GM19193 (cell line): ENCODE results near the gene MYLK4.

Experiments
- POLR2A ChIP-seq: IDR thresholded peaks from 4 replicates; pipeline ENCODE4 v1.6.1; 2011; ENCODE audit not compliant: insufficient read depth, insufficient read length; ENCODE audit errors: extremely low read depth

The MYLK4 gene

DNA sequence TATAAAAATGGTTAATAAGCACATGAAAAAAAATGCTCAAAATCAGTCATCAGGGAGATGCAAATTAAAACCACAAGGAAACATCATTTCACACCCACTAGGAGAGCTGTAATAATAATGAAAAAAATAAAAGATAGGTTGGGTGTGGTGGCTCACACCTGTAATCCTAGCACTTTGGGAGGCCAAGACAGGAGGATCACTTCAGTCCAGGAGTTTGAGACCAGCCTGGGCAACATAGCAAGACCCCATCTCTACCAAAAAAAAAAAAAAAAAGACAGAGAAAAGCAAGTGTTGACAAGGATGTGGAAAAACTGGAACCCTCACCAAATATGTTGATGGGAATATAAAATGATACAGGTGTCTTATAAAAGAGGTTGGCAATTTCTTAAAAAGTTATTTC, 3.0 kb upstream of the MYLK4 start:
- no peak for TF ChIP-seq POLR2A

DNA sequence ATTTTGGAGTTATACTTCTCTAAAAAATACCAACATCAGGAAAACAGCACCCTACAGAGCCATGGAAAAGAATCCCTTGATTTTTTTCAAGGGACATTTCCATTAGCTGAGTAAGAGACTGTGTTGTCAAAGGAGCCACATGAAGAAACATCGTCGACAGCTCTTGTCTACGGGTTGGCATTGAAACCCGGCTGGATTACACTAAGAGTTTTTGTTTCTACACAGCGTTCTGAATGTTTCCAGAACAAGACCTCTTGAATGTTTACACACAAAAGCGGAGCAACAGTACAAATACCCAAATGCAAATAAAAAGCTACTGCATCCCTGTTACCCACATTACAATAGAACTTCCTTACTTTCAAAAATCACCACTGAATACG, 2.4 kb upstream of the MYLK4 start:
- no peak for TF ChIP-seq POLR2A

DNA sequence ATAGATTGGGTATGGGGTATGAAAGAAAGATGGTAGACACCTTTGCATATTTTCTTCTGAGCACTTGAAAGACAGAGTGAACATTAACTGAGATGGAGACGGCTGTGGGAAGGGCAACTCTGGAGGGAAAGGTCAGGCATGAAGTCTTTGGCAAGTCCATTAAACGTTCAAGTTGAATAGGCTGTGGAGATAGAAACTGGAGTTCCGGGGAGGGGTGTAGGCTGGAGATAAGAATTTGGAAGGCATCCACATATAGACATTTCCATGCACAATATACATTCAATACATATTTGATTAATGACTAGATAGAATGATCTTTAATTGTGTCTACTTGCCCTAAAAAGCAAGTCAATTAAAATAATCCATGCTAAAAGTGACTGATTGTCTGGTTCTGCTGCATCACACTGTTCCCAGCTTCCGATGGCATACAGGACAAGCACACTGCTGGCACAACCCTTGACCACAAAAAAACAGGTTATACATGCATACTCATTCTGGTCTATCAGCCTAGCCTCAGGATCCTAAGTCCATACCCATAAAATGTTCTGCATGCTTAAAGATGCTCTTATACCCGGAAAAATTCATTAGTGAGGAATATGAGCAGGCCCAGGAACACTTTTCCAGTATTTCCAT, 1.9 kb upstream of the MYLK4 start:
- TF ChIP-seq POLR2A: no peak

DNA sequence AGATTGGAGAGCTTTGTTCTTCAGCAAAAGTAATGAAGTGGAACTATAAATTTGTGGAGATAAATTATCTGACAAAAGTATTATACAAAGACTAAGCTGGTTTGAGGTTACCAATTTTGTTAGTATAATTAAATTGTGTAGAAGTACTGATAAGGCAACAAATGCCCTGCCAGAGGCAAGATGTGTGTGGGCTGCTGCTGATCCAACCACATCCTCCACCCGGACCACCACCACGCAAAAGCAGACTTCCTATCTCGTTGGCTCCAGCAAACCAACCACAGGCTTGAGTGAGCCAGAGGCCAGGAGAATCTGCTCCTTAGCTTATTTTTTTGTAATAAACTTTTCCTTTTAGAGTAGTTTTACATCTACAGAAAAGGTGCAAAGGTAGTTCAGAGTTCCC, 1.1 kb upstream of the MYLK4 start:
- TF ChIP-seq POLR2A: no peak

DNA sequence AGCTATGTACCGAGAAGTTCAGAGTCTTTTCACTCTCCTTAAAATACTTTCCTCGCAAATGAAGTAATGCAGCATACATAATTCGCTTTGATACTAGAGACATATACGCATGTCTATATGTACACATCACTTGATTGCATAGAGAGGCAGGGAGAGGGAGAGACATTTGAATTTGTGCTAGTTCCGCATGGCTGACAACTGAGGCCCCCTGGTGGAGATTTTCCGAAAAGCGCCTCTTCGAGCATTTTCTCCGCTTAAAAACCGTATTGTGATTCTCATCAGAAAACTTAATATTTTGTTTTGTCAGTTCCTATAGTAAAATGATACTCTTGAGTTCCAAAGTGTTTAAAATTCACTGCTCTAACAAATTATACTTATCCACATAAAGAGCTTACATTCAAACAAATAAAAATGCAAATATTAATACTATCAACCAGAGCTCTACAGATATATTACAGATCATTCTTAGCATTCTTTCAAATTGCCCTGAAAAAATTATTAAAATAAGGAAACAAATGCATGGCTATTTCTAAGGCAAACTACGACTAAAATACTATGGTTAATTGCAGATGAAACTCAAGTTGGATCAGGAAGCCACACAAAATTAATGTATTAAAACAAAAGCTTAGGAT, 637 bp downstream of the MYLK4 start:
- no peak for TF ChIP-seq POLR2A

DNA sequence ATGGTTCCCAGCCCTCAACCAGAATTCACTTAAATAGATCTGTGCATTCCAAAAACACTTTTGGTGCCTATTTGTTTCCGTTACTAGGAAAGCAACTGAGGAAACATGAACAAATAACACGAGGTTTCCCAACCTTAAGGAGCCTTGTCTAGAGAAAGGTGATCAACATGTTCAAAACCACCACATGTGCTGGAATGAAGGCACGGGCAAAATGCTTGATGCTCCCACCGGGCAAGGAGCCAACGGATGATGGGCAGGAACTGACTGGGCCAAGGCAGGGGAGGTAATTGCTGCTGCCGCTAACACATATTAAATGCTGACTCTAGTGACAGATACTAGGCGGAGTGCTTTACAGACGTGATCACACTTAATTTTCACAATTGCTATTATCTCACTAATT, 2.5 kb downstream of the MYLK4 start:
- TF ChIP-seq POLR2A: no peak

DNA sequence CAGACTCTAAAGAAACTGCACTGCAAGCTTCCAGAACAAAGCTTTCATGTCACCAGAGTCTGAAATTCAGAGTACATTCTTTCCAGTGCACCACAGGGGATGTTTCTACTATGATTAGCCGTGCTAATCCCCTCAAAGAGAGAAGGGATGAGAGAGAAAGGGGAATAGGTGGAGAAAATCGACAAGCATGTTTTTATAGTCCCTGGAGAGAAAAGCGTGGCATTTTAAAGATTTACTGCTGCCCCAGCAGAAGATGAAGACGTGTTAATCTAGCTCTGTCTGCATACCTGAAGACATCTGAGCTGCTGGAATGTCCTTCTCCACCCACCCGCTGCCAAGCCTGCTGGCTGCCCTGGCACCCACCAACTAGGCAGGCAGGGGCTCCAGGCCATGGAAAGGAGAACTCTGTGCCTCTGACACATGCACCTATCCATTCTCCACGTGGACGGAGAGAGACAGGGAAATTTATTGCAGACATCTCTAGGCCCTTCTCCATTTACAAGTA, 4.1 kb downstream of the MYLK4 start:
- TF ChIP-seq POLR2A: no peak

DNA sequence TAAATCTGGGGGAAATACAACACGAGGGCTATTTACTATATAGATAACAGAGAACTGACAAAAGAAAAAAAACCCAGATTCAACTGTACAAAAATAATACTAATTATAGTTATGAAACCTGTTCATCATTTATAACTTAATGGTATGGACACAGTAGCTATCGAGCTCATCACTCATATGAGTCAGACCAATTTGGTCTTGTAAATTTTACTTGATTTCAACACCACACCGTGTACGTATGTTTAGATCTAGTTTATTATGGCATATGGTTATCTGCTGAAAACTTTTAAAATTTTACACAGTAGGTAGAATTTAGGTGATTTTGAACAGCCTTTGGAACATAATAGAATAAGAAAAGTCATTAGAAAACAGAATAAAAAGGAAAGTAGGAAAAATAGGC, 5.5 kb downstream of the MYLK4 start:
- TF ChIP-seq POLR2A: no peak

DNA sequence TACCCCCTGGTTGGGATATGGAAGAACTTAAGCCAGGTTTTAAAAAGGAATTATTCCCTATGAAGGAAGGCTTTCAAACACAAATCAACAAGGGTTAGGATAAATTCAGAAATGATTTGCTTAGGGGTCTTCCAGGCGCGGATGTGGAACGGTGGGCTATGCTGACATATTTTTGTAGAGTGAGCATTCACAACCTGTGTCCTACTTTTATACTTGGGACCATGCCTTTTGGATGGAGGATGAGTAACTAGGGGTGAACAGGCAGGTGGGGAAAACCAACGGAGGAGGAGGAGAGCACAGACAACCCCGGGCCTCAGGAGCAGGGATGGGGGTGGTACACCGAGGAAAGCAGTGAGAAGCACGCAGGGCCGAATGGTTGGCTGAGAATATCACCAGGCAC, 5.9 kb downstream of the MYLK4 start:
- TF ChIP-seq POLR2A: no peak

DNA sequence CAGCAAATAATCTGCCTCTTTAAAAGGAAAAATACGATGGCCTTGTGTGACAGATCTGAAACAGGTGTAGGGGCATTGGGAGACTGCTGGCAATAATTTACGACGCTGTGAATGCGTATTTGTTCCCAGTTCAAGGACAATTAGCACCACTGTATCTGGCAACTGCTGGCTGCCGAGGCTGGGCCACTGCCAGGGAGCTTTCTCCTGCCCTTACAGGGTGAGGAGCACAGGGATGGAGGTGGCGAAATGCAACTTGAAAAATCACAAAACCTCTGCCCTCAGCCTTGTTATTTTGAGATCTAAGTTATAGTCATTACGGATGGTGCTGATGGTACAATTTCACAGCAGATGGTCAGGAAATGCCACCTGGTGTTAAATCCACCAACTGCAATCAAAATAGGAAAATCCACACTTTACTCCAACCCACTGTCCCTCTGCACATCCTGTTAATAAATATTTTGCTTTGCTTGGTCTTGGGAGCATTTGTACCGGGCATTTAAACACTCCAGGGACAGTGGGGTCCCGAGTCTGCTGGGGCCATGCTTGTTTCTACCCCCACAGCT, 6.4 kb downstream of the MYLK4 start:
- no peak for TF ChIP-seq POLR2A

DNA sequence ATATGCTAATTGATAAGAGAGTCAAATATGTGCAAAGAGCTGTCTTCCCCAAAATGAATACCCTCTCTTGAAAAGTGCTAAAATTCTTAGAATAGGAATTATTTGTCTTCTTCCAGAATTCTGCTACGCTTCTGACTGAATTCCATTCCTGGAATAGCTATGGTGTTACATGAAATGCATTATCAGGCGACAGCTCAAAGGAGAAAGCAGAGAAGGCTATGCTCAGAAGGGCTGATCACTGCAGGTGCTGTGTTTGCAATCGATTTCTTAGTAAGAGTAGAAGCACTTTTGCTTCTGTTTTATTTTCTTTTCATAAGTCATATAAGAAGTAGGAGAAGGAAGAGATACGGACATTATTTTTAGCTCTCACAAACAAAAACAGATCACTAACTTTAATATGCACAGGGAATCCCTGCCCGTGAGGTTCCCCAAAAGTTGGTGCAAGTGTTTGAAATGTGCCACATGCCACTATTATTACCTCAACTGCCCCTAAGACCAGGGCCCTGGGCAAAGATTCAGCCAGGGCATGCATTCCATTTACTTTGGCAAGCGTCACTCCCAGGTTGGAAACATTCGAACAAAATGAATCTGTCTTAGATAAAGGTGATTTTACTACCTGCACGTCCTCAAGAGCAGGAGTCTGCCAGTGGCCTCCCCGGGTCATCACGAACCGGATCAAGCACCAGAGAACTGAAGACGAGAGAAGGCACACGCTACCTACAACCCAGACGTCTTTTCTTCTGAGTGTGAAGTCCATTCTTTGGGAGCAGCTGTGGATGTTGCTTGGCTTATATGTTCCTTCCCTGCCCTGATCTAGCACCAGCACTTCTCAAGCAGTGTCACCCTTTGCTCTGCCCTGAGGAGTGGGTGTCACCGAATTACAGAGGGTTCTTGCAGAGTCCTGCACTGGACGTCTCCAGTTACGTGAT, 7.2 kb downstream of the MYLK4 start:
- no peak for TF ChIP-seq POLR2A

DNA sequence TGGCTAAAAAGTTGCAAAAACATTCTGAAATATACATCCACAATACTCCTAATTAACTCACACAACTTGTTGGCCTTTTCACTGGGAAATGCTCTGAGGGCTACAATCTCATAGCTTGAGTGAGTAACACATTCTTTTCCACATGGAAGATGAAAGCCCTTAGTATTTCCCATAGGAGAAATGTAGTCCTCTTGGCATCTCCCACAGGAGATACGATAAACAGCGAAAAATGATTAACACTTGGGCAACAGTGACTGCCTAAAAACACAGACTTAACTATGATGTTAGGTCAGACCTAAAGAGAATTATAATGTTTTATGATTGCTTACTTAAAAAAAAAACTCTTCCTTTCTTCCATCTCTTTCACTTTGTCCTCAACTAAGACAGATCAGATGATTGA, 9.0 kb downstream of the MYLK4 start:
- no peak for TF ChIP-seq POLR2A

DNA sequence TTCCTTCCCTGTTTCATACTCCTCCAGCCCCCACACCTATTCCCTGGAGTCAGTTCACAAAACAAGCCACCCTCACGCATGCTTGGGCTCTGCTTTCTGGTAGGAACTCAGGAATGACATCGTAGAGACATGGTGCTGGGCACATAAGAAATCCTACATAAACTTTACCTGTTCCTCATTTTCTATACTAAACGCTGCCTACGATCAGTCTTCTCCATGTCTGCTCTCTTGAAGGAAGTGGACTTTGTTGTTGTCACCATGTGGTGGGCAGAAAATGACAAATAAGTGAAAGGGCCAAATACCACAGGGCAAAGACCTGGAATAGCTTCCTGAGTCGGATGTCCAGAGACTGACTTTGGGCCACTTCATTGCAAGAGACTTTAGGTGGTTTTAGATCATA, 10.1 kb downstream of the MYLK4 start:
- TF ChIP-seq POLR2A: no peak

DNA sequence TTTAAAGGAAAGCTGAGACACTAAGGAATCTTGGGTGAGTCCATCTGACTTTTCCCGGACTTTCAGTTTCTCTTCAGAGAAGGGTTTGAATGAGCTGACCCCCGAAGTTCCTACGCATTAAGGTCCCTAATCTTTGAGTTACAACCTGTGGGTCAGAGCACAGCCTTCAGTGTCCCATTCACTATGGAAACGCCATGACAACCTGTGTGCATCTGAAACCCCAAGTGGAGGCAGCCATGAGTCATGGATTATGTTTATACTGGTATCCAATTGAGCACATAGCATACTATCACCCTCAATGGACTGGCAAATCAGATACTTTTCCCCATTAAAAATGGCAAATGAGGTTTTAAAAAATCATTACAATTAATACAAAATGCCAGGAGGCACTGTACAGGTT, 11.4 kb downstream of the MYLK4 start:
- TF ChIP-seq POLR2A: no peak

DNA sequence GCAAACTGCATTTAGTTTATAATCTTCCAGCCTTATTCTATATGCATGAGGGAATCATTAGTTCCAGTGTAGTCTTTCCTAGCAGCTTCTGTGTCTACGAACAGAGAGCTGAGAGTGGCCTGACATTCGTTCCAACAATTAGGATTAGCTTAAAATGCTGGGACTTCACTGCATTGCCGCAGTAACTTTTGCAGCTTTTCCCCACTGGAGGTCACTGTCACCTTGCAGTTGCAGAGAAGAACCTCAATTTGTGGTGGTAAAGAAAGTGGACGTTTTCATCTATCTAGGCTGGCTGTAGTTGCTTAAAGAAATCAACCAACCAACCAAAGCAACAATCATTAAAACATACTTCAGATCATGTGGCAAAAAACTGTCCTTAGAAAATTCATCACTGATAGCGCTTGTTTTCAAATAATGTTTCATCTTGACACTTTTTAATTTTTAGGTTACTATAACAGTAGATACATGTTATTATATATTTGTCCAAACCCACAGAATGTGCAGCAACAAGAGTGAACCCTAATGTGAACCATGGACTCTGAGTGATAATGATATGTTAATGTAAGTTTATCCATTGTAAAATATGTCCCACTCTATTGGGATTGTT, 12.2 kb downstream of the MYLK4 start:
- no peak for TF ChIP-seq POLR2A
